Trophoblast cell (in vitro differentiated cells and primary cell): ENCODE data around the gene CFAP90. TPM values are rescaled to one million over a fixed set of nuclear protein-coding genes. Genes with fewer than 3 reads are reported as not detected.

Experiments used
- DNase-seq, 2 donors: peaks; one replicate each; pipeline ENCODE4 v3.0.0-alpha.2; 2016
- H2AFZ ChIP-seq: 2 replicates; pipeline ENCODE4 v1.6.1; 2013; ENCODE audit warnings: low read length, moderate library complexity, mild to moderate bottlenecking; ENCODE audit not compliant: insufficient read depth, poor library complexity
- H2AK5ac ChIP-seq: 2 replicates; pipeline ENCODE4 v1.6.1; 2013; ENCODE audit warnings: mild to moderate bottlenecking, low read length
- H2BK120ac ChIP-seq: 2 replicates; pipeline ENCODE4 v1.6.1; 2013; ENCODE audit warnings: low read length, mild to moderate bottlenecking, moderate library complexity; ENCODE audit not compliant: insufficient read depth, poor library complexity
- H2BK12ac ChIP-seq: 2 replicates; pipeline ENCODE4 v1.6.1; 2013; ENCODE audit warnings: mild to moderate bottlenecking, low read length, moderate library complexity
- H2BK5ac ChIP-seq: 2 replicates; pipeline ENCODE4 v1.6.1; 2013; ENCODE audit warnings: low read length, low read depth, moderate library complexity, mild to moderate bottlenecking; ENCODE audit not compliant: poor library complexity
- H3K14ac ChIP-seq: 2 replicates; pipeline ENCODE4 v1.6.1; 2013; ENCODE audit warnings: mild to moderate bottlenecking, low read length
- H3K18ac ChIP-seq: 2 replicates; pipeline ENCODE4 v1.6.1; 2013; ENCODE audit warnings: mild to moderate bottlenecking, low read length
- H3K23ac ChIP-seq: 2 replicates; pipeline ENCODE4 v1.6.1; 2013; ENCODE audit warnings: low read length
- H3K27ac ChIP-seq: 2 replicates; pipeline ENCODE4 v1.5.1; 2013; ENCODE audit warnings: low read depth, mild to moderate bottlenecking, inconsistent platforms, low read length, moderate library complexity
- H3K27me3 ChIP-seq: 2 replicates; pipeline ENCODE4 v1.6.1; 2013; ENCODE audit warnings: inconsistent platforms, mild to moderate bottlenecking, low read length, moderate library complexity; ENCODE audit not compliant: insufficient read depth
- H3K36me3 ChIP-seq, 2 experiments: 1 replicate in 1 of 2; 2 replicates in 1 of 2; pipeline ENCODE4 v1.6.1; 2013; ENCODE audit warnings: low read length in 2 of 2, mild to moderate bottlenecking in 2 of 2, moderate library complexity in 1 of 2; ENCODE audit not compliant: insufficient read depth in 2 of 2, control insufficient read depth in 1 of 2
- H3K4ac ChIP-seq: 2 replicates; pipeline ENCODE4 v1.6.1; 2013; ENCODE audit warnings: low read depth, mild to moderate bottlenecking, low read length, moderate library complexity
- H3K4me1 ChIP-seq, 2 experiments: 1 replicate in 1 of 2; 2 replicates in 1 of 2; pipeline ENCODE4 v1.6.1; 2013; ENCODE audit warnings: low read length in 2 of 2, mild to moderate bottlenecking in 2 of 2, moderate library complexity in 1 of 2; ENCODE audit not compliant: insufficient read depth in 2 of 2, control insufficient read depth in 1 of 2
- H3K4me2 ChIP-seq: 2 replicates; pipeline ENCODE4 v1.6.1; 2013; ENCODE audit warnings: inconsistent platforms, mild to moderate bottlenecking, low read length, moderate library complexity
- H3K4me3 ChIP-seq: 2 replicates; pipeline ENCODE4 v1.5.1; 2013; ENCODE audit warnings: mild to moderate bottlenecking, low read depth, low read length, inconsistent platforms
- H3K79me1 ChIP-seq: one replicate; pipeline ENCODE4 v1.6.1; 2013; ENCODE audit warnings: low read length
- H3K79me2 ChIP-seq: 2 replicates; pipeline ENCODE4 v1.6.1; 2013; ENCODE audit warnings: low read length, mild to moderate bottlenecking; ENCODE audit not compliant: control insufficient read depth, insufficient read depth, poor library complexity
- H3K9ac ChIP-seq: 2 replicates; pipeline ENCODE4 v1.6.1; 2013; ENCODE audit warnings: mild to moderate bottlenecking, low read length
- H3K9me3 ChIP-seq: 2 replicates; pipeline ENCODE4 v1.6.1; 2013; ENCODE audit warnings: low read depth, mild to moderate bottlenecking, control low read depth, inconsistent platforms, low read length; ENCODE audit not compliant: insufficient read depth
- H4K12ac ChIP-seq: 2 replicates; pipeline ENCODE4 v1.6.1; 2013; ENCODE audit warnings: low read depth, mild to moderate bottlenecking, low read length, moderate library complexity
- H4K8ac ChIP-seq: 2 replicates; pipeline ENCODE4 v1.6.1; 2013; ENCODE audit warnings: low read depth, mild to moderate bottlenecking, low read length, moderate library complexity
- H4K91ac ChIP-seq: one replicate; pipeline ENCODE4 v1.6.1; 2013; ENCODE audit warnings: low read depth, mild to moderate bottlenecking, low read length, moderate library complexity
- WGBS: extraction: QIAGEN DNeasy Blood & Tissue Kit; methylation state at CpG from one replicate; pipeline ENCODE4 v1.1.7; 2013; ENCODE audit warnings: missing lambda C conversion rate; ENCODE audit not compliant: insufficient read length, insufficient coverage; ENCODE audit errors: extremely low coverage; 5-methylcytosine and 5-hydroxymethylcytosine counted together
- polyA plus RNA-seq: library from polyadenylated mRNA; stranded (reverse); fragments of 200-250 nt; gene quantifications from 2 replicates; pipeline ENCODE4 v1.2.3, GENCODE V29; 2013

The CFAP90 gene, protein sequence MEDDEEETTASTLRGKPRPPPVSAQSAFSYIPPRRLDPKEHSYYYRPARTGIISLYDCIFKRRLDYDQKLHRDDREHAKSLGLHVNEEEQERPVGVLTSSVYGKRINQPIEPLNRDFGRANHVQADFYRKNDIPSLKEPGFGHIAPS
- polyA plus RNA-seq: 0.52 and 0.56 TPM in 2 replicates

DNA sequence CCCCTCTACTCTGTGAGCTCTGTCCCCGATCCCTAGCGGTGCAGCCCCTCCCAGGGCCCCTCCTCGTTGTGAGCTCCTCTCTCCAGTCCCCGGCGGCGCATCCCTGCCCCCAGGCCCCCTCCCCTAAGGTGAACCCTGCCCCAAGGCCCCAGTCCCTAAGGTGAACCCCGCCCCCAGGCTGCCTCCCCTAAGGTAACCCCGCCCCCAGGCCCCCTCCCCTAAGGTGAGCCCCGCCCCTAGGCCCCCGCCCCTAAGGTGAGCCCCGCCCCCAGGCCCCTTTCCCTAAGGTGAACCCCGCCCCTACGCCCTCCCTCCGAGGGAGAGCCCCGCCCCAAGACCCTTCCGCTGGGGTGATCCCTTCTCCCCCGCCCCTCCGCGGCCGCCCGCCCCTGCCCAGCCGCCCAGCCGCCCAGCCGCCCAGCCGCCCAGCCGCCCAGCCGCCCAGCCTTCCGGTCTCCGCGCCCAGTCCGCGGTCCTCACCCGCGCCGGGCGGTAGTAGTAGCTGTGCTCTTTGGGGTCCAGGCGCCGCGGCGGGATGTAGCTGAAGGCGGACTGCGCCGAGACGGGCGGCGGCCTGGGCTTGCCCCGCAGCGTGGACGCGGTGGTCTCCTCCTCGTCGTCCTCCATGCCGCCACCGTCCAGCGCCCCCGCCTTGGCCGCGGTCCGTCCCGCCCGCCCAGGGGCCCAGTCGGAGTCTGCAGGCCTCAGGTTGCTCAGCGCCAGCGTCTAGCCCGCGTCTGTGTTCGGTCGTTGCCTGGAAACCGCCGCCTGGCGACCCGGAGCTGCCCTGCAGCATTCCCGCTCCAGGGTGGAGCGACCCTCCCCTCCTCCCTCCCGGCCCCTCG lies at the start of gene CFAP90:
Gene CFAP90 (minus strand): TSS at position 739 of the 845 bp plus-strand sequence. CDS start 112 bp downstream, at position 627.
- peak within 1 kb of the TSS; percentile 58 for H3K27ac ChIP-seq
- H2AK5ac ChIP-seq: no peak within 1 kb of the TSS
- H3K79me1 ChIP-seq: peaks cover 3% of the 10 kb centered on the region
- H4K91ac ChIP-seq: peak within 1 kb of the TSS; percentile 71
- H4K8ac ChIP-seq: peak within 1 kb of the TSS; percentile 75
- peak within 1 kb of the TSS; percentile 80 for H2AFZ ChIP-seq
- no peak within 1 kb of the TSS for H2BK120ac ChIP-seq
- DNase-seq: peak; percentile 78 to 79
- H3K4me2 ChIP-seq: peak within 1 kb of the TSS; percentile 73
- H3K14ac ChIP-seq: peak within 1 kb of the TSS; percentile 63
- no peak within 1 kb of the TSS for H3K23ac ChIP-seq
- no CpG with 5 or more reads among the region's 76 CpGs for WGBS
- H3K9ac ChIP-seq: peak within 1 kb of the TSS; percentile 28
- peak within 1 kb of the TSS; percentile 90 for H3K4me3 ChIP-seq
- peaks cover 5% of the 10 kb centered on the region for H3K9me3 ChIP-seq
- no peak within 1 kb of the TSS for H3K4ac ChIP-seq
- H3K4me1 ChIP-seq: peaks cover 4 to 14% of the 10 kb centered on the region in 2 experiments
- peak within 1 kb of the TSS; percentile 47 for H4K12ac ChIP-seq
- H2BK5ac ChIP-seq: peak within 1 kb of the TSS; percentile 36
- H3K18ac ChIP-seq: peak within 1 kb of the TSS; percentile 66
- no peaks in the 10 kb centered on the region for H3K79me2 ChIP-seq
- no peak within 1 kb of the TSS for H2BK12ac ChIP-seq
- no peaks in the 10 kb centered on the region for H3K27me3 ChIP-seq
- H3K36me3 ChIP-seq: no peaks in the 10 kb centered on the region

DNA sequence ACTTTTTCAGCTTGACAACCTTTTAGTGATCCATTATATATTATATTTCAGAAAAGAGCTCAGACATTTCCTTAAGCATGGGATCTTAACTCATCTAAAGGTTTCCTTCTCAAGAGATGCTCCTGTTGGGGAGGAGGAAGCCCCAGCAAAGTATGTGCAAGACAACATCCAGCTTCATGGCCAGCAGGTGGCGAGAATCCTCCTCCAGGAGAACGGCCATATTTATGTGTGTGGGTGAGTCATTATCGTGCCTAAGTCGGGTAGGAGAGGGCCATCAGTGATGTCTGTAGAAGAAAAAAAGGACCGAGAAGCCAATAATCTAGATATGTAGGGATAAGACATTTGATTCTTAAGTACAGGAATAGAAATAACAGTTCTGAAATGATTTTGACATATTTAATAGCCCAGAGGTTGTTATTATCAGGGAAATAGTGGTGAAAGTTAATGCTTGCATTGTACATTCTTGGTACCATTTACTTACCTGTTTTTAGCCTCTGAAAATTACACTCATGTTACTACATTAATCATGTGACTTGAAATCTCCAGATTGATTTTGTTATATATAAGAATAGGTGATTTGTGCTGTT lies 46.2 kb upstream of the CFAP90 start:
- H3K4ac ChIP-seq: no peak overlapping the region

DNA sequence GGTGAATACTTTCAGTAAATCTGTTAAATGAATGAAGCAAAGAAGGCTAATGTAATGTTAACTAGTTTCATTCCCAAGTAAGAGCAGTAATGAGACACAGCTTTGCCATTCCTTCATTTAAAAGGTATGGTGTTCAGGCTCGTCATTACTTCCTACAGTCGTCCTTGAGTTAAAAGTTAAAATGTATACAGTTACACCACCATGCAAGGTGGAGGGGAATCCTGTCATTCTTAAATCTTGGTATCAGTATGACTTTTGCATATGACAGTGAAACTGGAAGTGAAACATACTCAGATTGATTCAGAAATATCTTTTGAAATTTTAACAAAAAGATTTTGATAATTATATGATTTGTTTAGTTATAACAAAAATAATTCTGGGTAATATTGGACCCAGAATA lies 43.9 kb upstream of the CFAP90 start:
- Histone ChIP-seq H2AFZ (no peak overlapping the region), H3K4me1 (no peaks in the 10 kb centered on the region)
- no CpG with 5 or more reads among the region's 2 CpGs for WGBS

More for the DNA sequence above, 46.2 kb upstream of the CFAP90 start:
- Histone ChIP-seq H4K91ac (no peak overlapping the region), H2BK12ac (no peak overlapping the region), H3K9ac (no peak overlapping the region), H2BK120ac (no peak overlapping the region), H3K79me1 (no peaks in the 10 kb centered on the region), H3K23ac (no peak overlapping the region), H2BK5ac (no peak overlapping the region), H3K4me1 (no peaks in the 10 kb centered on the region), H3K27ac (no peak overlapping the region), H3K27me3 (no peaks in the 10 kb centered on the region), H4K8ac (no peak overlapping the region), H3K9me3 (no peaks in the 10 kb centered on the region), H3K4me2 (no peak overlapping the region), H3K36me3 (peaks cover 15 to 28% of the 10 kb centered on the region in 2 experiments), H3K79me2 (no peaks in the 10 kb centered on the region), H4K12ac (no peak overlapping the region), H2AFZ (no peak overlapping the region), H3K4me3 (no peak overlapping the region), H3K18ac (no peak overlapping the region), H2AK5ac (no peak overlapping the region), H3K14ac (no peak overlapping the region)
- WGBS: no CpG with 5 or more reads among the region's 5 CpGs
- peak; percentile 11 to 27 for DNase-seq

DNA sequence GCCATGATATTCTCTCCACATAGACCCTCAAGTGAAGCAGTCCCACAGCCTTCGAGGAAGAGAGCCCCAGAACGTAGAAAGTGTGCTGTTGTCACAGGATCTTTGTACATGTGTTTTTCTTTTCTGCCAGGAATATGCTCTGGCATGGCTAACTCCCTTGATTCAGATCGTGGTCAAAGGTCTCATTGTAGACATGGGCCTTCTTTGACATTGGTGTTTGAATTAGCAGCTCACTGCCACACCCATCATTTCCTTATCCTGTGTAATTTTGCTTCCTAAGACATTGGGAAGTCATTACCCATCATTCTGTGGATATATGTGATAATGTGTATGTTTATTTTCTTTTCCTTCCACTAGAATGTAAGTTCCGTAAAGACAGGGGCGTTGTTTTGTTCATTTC lies 43.5 kb upstream of the CFAP90 start:
- Histone ChIP-seq H4K91ac (no peak overlapping the region), H4K12ac (no peak overlapping the region), H3K4me2 (no peak overlapping the region), H3K18ac (no peak overlapping the region), H2BK5ac (no peak overlapping the region), H3K23ac (no peak overlapping the region), H3K4me3 (no peak overlapping the region), H4K8ac (no peak overlapping the region), H3K79me1 (no peaks in the 10 kb centered on the region), H3K27ac (no peak overlapping the region), H3K27me3 (no peaks in the 10 kb centered on the region), H3K36me3 (peaks cover 20 to 33% of the 10 kb centered on the region in 2 experiments), H2AK5ac (no peak overlapping the region), H3K9ac (no peak overlapping the region), H3K9me3 (no peaks in the 10 kb centered on the region), H3K14ac (no peak overlapping the region), H2AFZ (no peak overlapping the region), H2BK12ac (no peak overlapping the region), H3K4me1 (no peaks in the 10 kb centered on the region), H2BK120ac (no peak overlapping the region), H3K79me2 (no peaks in the 10 kb centered on the region), H3K4ac (no peak overlapping the region)
- WGBS: no CpG with 5 or more reads among the region's 5 CpGs
- no peak for DNase-seq

More for the DNA sequence above, 43.9 kb upstream of the CFAP90 start:
- H2BK120ac ChIP-seq: no peak overlapping the region
- H3K14ac ChIP-seq: no peak overlapping the region
- H3K18ac ChIP-seq: no peak overlapping the region
- H3K4ac ChIP-seq: no peak overlapping the region
- DNase-seq: no peak
- no peaks in the 10 kb centered on the region for H3K79me2 ChIP-seq
- no peaks in the 10 kb centered on the region for H3K9me3 ChIP-seq
- H4K8ac ChIP-seq: no peak overlapping the region
- H3K23ac ChIP-seq: no peak overlapping the region
- no peaks in the 10 kb centered on the region for H3K79me1 ChIP-seq
- no peak overlapping the region for H3K9ac ChIP-seq
- H2AK5ac ChIP-seq: no peak overlapping the region
- H2BK5ac ChIP-seq: no peak overlapping the region
- peaks cover 19 to 31% of the 10 kb centered on the region in 2 experiments for H3K36me3 ChIP-seq
- H2BK12ac ChIP-seq: no peak overlapping the region
- no peak overlapping the region for H3K27ac ChIP-seq
- H3K4me2 ChIP-seq: no peak overlapping the region
- no peak overlapping the region for H4K91ac ChIP-seq
- H3K4me3 ChIP-seq: no peak overlapping the region
- H3K27me3 ChIP-seq: no peaks in the 10 kb centered on the region
- H4K12ac ChIP-seq: no peak overlapping the region
